Measurements from ENCODE around the gene RAMACL. TPM values are rescaled to one million over a fixed set of nuclear protein-coding genes. Genes with fewer than 3 reads are reported as not detected.

RAMACL gene
- polyA plus RNA-seq, 6 donors from 2014 or later, result 0.23 to 0.65 (median 0.52) TPM; not detected in 1

DNA sequence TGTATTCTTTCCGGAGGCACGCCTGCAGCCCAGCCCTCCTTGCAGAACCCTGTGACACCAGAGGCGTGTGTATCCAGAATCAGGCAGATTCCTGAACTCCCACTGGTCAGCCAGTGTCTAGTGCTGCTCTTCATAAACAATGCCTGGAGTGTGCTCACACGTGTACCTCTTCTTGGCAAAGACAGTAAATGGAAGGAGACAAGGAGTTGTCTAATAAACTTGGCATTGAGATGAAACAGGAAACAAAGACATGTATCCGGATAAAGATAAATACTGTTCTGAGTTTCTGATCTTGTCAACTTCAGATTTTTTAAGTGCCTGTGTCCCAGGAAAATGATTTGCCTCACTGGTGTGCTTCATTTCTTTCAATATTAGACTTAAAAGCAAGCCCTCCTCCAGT lies 38.9 kb upstream of the RAMACL start:
- peak overlapping the region in 5 of 8 donors; percentile 65 to 94 (median 89) for H3K4me3 Mint-ChIP-seq
- H3K4me1 Mint-ChIP-seq, result peaks cover 16 to 30% (median 19%) of the 10 kb centered on the region in 3 donors
- no peak for DNase-seq
- H3K36me3 Mint-ChIP-seq, result no peaks in the 10 kb centered on the region
- H3K9me3 Mint-ChIP-seq, result no peaks in the 10 kb centered on the region
- ATAC-seq (ENCODE audit: low read depth in 2 of 2), result no peak
- peak overlapping the region in 1 of 6 donors; percentile 88 for H3K27ac Mint-ChIP-seq
- H3K27me3 Mint-ChIP-seq, result peaks cover 7 to 25% (median 20%) of the 10 kb centered on the region in 3 donors

DNA sequence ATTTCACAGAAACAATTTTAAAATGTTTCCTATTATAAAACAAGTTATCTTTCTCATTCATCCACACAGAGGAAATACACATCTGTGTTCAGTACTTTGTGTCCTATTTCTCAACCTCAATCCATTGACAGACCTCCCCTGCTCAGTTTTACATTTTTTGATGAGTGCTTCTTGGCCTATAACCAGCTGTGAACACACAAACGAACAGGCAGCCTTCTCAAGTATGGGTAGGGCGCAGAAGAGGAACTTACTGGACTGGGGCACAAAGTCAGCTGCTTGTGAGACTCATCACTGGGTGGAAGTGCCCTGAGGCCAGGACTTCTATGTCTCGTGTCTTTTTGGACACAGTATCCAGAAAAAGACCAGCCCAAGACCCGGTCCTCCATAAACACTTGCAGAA lies 37.8 kb upstream of the RAMACL start:
- Mint-ChIP-seq H3K9me3 (no peaks in the 10 kb centered on the region), H3K4me1 (peaks cover 16 to 30% (median 19%) of the 10 kb centered on the region in 3 donors), H3K27ac (peak overlapping the region in 1 of 6 donors; percentile 58), H3K27me3 (peaks cover under 1 to 16% (median 11%) of the 10 kb centered on the region in 3 donors), H3K36me3 (no peaks in the 10 kb centered on the region), H3K4me3 (peak overlapping the region in 1 of 8 donors; percentile 89)
- DNase-seq (no peak), ATAC-seq (ENCODE audit: low read depth in 2 of 2) (no peak)

DNA sequence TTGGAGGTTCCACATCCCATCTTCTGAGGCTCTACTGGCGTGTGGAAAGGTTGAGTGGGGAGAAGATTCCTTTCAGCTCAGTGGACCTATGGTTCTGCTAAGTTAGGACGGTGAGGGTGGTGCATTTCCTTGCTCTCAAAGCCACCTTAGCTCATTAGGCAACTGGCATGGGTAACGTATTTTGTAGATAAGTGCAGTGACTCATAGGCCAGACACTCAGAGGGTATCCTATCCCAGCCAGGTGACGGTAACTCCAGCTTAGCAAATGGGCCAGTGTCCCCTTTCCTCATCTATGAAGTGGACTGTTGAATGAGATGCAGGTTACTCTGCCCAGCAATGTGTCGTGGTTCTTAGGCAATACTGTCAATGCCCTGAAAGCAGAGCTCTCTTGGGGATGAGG lies 36.8 kb upstream of the RAMACL start:
- H3K4me1 Mint-ChIP-seq, result peaks cover 13 to 27% (median 13%) of the 10 kb centered on the region in 3 donors
- no peak overlapping the region for H3K4me3 Mint-ChIP-seq
- ATAC-seq (ENCODE audit: low read depth in 2 of 2), result no peak

DNA sequence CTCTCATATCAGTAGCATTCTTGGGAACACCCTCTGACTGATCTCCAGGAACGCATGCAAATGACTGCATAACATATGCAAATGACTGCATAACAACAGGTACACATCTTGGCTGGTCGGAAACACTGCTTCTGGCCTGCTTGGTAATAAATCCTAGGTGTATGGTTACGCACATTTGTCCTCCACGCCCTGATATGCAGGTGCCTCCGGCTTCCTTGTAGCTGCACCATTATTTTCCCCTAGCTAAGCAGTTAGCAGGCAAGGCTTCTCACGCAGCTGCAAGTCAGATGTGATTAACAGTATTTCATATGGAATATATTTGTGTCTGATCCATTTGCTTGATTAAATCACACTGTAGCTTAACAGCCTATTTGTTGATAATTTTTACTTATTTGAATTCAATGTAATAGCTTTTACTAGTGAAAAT lies 34.6 kb upstream of the RAMACL start:
- peaks cover 4 to 12% of the 10 kb centered on the region in 2 donors for H3K36me3 Mint-ChIP-seq
- no peaks in the 10 kb centered on the region for H3K9me3 Mint-ChIP-seq
- H3K4me3 Mint-ChIP-seq, result no peak overlapping the region
- peaks cover 0 to 14% (median 11%) of the 10 kb centered on the region in 3 donors for H3K27me3 Mint-ChIP-seq
- ATAC-seq (ENCODE audit: low read depth in 2 of 2) (no peak), DNase-seq (no peak)
- H3K27ac Mint-ChIP-seq, result no peak overlapping the region
- H3K4me1 Mint-ChIP-seq, result peaks cover 4 to 12% (median 6%) of the 10 kb centered on the region in 3 donors

More for the DNA sequence above, 36.8 kb upstream of the RAMACL start:
- H3K36me3 Mint-ChIP-seq, result peaks cover 0 to 5% of the 10 kb centered on the region in 2 donors
- DNase-seq, result no peak
- no peaks in the 10 kb centered on the region for H3K9me3 Mint-ChIP-seq
- peaks cover 0 to 14% (median 11%) of the 10 kb centered on the region in 3 donors for H3K27me3 Mint-ChIP-seq
- no peak overlapping the region for H3K27ac Mint-ChIP-seq

DNA sequence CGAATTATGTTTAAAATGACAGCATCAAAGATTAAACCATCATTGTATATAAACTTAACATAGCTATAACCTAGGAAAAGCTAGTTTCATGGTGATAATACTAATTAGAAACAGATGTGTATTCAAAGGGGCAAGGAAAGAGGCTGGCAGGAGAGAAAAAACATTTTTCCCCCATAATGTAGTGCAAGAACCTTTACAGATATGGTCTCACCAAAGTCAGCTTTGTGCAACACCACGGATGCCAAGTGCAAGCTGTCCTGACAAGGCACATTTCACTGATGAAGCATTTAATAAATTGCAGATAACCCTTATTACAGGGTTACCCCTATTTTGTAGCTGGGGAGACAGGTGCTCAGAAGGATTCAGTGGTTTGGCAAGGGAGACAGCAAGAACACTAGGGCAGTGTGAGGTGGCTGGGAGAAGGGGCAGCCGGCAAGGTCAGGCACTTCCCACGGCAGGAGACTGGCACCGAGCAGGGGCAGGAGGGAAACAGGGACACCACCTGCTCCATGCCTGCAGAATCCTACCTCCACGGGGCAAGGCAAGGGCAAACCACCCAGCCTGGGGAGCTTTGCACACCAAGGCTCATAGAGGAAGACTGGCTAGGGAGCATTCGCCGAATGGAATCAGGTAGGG lies 34.1 kb upstream of the RAMACL start:
- peaks cover under 1 to 7% (median 4%) of the 10 kb centered on the region in 3 donors for H3K4me1 Mint-ChIP-seq
- H3K36me3 Mint-ChIP-seq, result peaks cover 4 to 12% of the 10 kb centered on the region in 2 donors
- DNase-seq, result no peak
- no peaks in the 10 kb centered on the region for H3K9me3 Mint-ChIP-seq
- no peak overlapping the region for H3K27ac Mint-ChIP-seq
- ATAC-seq (ENCODE audit: low read depth in 2 of 2), result no peak
- peaks cover 0 to 14% (median 6%) of the 10 kb centered on the region in 3 donors for H3K27me3 Mint-ChIP-seq
- no peak overlapping the region for H3K4me3 Mint-ChIP-seq

DNA sequence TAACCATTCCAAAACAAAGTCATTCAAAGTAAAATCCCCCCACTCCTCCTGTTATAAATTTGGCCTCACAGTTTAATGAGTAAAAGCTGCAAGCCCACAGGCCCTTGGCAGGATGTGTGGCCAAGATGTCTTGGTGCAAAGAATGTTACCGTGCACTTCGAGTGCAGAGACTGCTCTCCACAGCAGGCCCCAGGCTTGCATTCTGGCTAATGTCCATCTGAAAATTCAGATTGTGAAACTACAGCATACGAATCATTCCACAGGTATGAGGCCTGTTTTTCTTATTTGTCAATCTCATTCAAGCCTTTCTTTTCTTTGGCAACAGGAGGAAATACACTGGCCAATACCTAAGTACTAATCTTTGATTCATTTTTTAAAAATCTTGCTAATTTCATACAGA lies 33.4 kb upstream of the RAMACL start:
- Mint-ChIP-seq H3K27ac (no peak overlapping the region), H3K4me1 (peaks cover 1 to 5% (median 3%) of the 10 kb centered on the region in 3 donors), H3K27me3 (peaks cover 0 to 17% (median 6%) of the 10 kb centered on the region in 3 donors), H3K4me3 (no peak overlapping the region), H3K36me3 (peaks cover 4 to 12% of the 10 kb centered on the region in 2 donors), H3K9me3 (no peaks in the 10 kb centered on the region)
- no peak for ATAC-seq (ENCODE audit: low read depth in 2 of 2)
- DNase-seq, result no peak

DNA sequence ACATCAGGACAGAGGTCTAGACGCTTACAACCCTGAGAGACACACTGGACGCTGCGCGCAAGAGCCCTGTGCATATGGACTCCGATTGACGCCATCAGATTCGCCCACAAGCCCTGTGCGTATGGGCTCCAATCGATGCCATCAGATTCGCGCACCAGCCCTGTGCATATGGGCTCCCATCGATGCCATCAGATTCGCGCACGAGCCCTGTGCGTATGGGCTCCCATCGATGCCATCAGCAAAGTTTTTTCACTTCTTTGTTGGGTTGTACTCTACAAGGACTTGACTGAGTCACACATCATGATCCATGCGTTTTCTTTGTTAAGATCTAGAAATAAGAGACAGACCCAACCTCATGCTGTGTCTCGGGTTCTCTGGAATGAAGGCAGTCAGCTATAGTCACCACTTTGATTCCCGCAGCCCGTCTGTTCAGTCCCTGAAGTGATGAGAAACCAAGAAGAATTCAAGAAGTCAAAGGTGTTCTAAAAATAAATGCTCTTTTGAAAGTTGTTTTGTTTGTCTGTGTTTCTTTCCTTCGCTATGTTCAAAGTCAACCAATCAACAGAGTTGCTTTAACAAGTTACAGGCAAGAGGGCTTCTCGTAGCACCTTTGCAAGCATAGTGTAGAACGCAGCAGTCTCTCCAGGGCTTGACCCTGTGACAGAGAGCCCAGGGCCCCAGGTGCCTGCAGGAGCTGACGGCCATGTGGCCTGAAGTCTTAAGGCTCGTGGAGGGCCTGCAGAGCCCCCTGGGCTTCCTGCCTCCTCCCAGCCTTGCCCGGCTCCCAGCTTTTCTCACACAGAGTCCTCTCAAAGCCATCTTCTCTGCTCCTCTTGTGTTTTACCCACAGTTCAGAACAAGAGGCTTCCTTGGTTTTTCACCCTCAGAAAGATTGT lies 32.6 kb upstream of the RAMACL start:
- no peak overlapping the region for H3K27ac Mint-ChIP-seq
- H3K27me3 Mint-ChIP-seq, result peaks cover 0 to 19% (median 6%) of the 10 kb centered on the region in 3 donors
- DNase-seq (no peak), ATAC-seq (ENCODE audit: low read depth in 2 of 2) (no peak)
- peaks cover 1 to 3% (median 2%) of the 10 kb centered on the region in 3 donors for H3K4me1 Mint-ChIP-seq
- no peaks in the 10 kb centered on the region for H3K9me3 Mint-ChIP-seq
- no peak overlapping the region for H3K4me3 Mint-ChIP-seq
- H3K36me3 Mint-ChIP-seq, result peaks cover 4 to 13% of the 10 kb centered on the region in 2 donors

DNA sequence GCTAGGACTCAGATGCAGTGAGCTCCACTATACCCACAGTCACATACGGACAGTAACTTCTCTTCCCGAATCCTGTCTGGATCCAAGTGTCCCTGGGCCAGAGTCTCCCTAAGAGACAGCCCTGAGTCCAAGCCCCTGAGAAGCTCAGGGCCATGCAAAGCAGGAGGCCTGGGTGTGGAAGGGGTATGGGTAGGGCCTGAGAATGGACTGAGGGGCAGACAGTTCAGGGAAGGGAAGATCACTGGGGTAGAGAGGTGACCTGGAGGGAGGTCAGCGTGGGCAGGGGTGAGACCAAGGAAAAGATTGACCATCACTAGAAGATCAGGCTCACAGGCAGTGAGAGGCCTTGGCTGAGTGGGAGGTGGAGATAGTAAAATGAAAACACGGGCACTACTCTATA lies 31.8 kb upstream of the RAMACL start:
- H3K4me1 Mint-ChIP-seq, result peaks cover 0 to 3% (median 1%) of the 10 kb centered on the region in 3 donors
- no peak overlapping the region for H3K27ac Mint-ChIP-seq
- peaks cover 0 to 19% (median 6%) of the 10 kb centered on the region in 3 donors for H3K27me3 Mint-ChIP-seq
- peaks cover 4 to 18% of the 10 kb centered on the region in 2 donors for H3K36me3 Mint-ChIP-seq
- no peak overlapping the region for H3K4me3 Mint-ChIP-seq
- ATAC-seq (ENCODE audit: low read depth in 2 of 2), result no peak
- H3K9me3 Mint-ChIP-seq, result no peaks in the 10 kb centered on the region
- no peak for DNase-seq

DNA sequence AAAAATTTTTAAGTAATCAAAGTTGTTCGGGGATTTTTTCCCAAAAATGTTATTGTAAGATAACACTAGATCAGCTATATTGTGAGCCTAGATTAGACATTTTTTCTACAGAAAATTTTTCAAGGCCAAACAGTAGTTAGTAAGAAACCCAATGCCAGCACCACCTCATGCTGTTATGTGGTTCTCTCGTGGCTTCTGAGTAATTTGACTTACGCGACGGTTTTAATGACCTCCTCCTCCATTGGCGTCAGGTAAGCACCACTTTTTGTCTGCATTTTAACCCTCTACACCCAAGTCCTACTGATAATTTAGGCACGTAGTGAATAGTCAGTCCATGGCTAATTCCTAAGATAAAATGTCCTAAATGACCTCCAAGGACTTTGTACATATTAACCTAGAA lies 30.9 kb upstream of the RAMACL start:
- ATAC-seq (ENCODE audit: low read depth in 2 of 2), result no peak

DNA sequence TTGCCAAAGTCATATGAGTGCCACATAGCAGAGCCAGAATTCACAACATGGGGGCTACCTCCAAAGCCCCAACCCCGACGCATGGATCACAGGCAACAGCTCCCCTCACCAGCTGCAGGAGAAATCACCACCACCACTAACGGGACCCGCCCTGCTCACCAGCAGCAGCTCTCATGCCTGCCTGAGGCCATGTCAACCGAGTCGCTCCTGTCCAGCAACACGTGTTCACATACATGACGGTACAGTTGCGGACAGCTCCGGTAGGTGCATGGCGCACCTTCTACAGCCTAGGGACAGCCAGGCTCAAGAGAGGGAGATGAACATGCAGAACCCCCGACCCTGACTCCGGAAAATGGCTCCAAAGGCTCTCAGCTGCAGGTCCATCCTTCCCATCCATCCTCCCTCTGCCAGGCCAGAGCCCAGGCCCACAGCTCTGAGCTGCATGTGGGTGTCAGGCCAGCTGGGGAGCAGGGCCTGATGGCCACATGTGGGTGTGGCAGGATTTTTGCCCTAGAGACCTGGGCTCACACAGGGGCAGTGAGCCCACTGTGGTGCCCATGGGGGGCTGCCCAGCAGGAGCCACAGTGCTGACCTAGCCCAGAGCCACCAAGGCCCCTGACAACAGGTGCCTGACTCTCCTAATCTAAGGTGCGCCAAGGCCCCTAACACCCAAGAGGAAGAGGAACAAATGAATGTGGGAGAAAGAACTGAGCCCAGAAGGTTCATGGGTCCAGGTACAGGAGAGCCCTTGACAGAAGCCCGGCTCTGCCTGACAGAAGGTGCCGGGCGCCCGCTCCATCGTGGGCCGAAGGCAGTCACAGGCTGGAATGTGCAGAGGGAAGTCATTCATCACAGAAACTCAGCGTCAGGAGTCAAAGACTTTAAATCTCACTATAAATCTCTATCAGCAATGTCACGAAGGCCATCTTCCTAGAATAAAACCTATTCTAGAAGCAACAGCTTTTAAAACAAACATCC lies 30.1 kb upstream of the RAMACL start:
- no peak for ATAC-seq (ENCODE audit: low read depth in 2 of 2)
- Mint-ChIP-seq H3K27ac (peak overlapping the region in 2 of 6 donors; percentile 47 to 78), H3K4me1 (peaks cover 0 to 3% (median 1%) of the 10 kb centered on the region in 3 donors), H3K27me3 (peaks cover 0 to 13% (median under 1%) of the 10 kb centered on the region in 3 donors), H3K4me3 (no peak overlapping the region), H3K36me3 (peaks cover 4 to 18% of the 10 kb centered on the region in 2 donors), H3K9me3 (no peaks in the 10 kb centered on the region)
- DNase-seq, result no peak

More for the DNA sequence above, 30.9 kb upstream of the RAMACL start:
- Mint-ChIP-seq H3K36me3 (peaks cover 4 to 18% of the 10 kb centered on the region in 2 donors), H3K4me3 (no peak overlapping the region), H3K4me1 (peaks cover 0 to 3% (median 1%) of the 10 kb centered on the region in 3 donors), H3K9me3 (no peaks in the 10 kb centered on the region), H3K27ac (no peak overlapping the region), H3K27me3 (peaks cover 0 to 19% (median 6%) of the 10 kb centered on the region in 3 donors)
- DNase-seq, result no peak

DNA sequence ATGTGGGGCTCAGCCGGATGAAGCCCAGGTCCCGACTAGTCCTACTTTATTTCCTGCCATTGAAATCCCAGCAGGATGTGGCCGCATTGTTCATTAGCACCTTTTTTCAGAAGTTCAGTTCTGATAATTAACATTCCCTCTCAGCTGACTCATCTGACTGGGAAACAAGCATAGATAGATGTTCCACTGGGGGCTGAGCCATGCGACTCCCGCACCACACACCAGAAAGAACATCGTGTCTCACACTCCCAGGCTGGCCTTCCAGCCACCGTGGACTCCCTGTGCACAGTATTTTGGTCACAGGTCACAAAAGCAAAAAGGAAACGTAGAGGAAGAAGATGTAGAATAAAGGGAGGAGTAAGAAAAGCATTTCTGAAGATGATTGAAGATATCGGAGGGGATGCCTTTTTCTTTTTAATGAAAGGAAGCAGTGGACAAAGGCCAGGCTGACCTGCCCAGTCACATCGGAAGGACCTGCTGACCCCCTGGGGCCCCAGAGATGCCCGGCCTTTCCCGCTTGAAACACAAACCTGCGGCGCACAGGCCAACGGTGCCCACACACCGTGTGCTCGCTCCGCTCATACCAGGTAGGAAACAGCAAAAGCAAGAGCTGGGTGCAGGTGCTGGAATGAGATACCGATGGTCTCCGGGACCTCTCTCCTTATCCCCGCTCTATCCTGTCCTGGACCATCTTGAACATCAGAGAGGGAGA lies 28.7 kb upstream of the RAMACL start:
- H3K36me3 Mint-ChIP-seq, result peaks cover 4 to 18% of the 10 kb centered on the region in 2 donors
- no peak overlapping the region for H3K4me3 Mint-ChIP-seq
- H3K4me1 Mint-ChIP-seq, result peaks cover 0 to 3% (median 1%) of the 10 kb centered on the region in 3 donors

DNA sequence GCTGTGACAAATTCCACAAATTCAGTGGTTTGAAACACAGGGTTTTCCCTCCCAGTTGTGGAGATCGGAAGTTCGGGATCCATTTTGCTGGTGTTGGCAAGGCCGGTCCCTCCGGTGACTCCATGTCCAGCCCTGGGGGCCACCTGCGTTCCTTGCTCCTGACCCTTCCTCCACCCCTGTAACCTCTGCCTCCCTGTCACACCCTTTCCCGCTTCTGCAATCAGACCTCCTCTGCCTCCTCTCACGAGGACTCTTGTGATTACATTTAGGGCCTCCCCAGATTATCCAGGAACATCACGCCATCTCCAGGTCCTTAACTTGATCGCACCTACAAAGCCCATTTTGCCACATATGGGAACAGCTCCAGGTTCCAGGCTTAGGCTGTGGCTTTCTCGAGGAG lies 28.1 kb upstream of the RAMACL start:
- no peaks in the 10 kb centered on the region for H3K9me3 Mint-ChIP-seq
- peak overlapping the region in 1 of 6 donors; percentile 63 for H3K27ac Mint-ChIP-seq
- no peak for ATAC-seq (ENCODE audit: low read depth in 2 of 2)
- no peak for DNase-seq
- H3K27me3 Mint-ChIP-seq, result peaks cover 0 to 5% (median 0%) of the 10 kb centered on the region in 3 donors
- H3K36me3 Mint-ChIP-seq, result peaks cover 4 to 18% of the 10 kb centered on the region in 2 donors
- H3K4me3 Mint-ChIP-seq, result no peak overlapping the region
- H3K4me1 Mint-ChIP-seq, result peaks cover 0 to 3% (median 1%) of the 10 kb centered on the region in 3 donors

More for the DNA sequence above, 28.7 kb upstream of the RAMACL start:
- DNase-seq, result no peak
- H3K9me3 Mint-ChIP-seq, result no peaks in the 10 kb centered on the region
- peak overlapping the region in 3 of 6 donors; percentile 25 to 90 (median 72) for H3K27ac Mint-ChIP-seq
- H3K27me3 Mint-ChIP-seq, result peaks cover 0 to 5% (median 0%) of the 10 kb centered on the region in 3 donors
- ATAC-seq (ENCODE audit: low read depth in 2 of 2), result no peak
